Activated T-cell treated with anti-CD3 and anti-CD28 coated beads for 24 hours (primary cell): Measurements from ENCODE around the gene ARID1B.

ENCODE experiments used
- DNase-seq: peaks from one replicate; pipeline ENCODE4 v3.0.0-alpha.2; 2020; ENCODE audit warnings: low read depth

ARID1B gene

DNA sequence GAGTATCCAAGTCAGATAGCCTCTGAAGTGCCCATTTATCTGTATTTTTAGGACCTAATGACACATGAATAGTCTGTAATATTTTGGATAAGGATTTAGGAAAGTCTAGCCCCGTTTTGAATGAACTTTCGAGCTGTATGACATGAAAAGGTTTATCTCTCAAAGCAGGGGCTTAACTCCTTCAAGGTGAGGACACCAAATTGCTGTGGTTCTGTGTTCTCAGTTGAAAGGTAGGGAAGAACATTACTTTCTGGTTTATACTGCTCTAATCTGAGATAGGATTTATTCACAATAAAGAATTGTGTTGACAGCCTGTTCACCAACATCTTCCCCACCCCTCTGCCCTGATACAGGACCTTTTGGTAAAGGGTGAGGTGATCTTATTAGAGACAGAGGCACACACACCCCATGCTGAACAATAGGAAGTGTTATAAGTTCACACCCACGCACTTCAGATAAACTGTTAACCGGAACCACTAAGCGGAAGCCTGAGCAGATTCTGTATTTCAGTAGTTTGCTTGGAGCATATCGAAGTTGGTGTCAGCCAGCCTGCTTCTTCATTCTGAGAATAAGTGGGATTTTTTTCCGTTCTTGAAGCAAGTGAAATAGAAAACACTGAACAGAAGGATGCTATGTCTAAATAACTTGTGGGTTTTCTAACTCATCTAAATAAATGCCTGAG, 322.9 kb downstream of the ARID1B start:
- DNase-seq, result peak; percentile 54

DNA sequence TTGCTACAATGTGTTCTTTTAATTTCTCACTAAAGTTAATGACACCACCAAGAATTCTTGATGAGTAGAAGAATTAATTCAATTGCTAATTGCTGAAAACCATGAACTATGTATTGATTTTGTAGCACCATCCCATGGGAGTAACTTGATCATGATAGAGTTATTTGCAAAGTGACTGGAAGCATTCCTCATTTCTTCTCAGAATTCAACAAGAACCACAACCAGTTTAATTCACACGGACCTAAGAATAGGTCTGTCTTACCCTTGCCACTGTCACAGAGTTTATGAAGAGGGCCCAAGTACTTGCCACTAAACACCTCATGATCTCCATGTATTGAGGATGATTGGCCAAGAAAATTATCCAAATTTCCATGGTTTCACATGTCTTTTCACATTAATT, 324.0 kb downstream of the ARID1B start:
- DNase-seq, result no peak

DNA sequence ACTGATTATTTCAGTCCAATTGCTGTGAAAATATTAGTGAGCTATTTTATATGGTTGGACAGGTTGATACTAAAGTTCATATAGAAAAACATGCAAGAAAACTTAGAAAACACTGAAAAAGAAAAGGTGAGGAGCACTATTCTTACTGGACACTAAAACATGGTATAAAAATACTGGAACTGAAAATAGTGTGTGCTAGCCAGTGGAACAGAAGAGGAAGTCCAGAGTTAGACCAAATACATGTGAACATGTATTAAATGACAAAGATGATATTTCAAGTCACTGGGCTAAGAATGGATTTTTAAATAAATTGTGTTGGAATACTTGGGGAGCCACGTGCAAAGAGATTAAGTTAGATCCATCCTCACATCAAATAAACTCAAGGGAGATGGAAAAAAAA, 327.6 kb downstream of the ARID1B start:
- no peak for DNase-seq

DNA sequence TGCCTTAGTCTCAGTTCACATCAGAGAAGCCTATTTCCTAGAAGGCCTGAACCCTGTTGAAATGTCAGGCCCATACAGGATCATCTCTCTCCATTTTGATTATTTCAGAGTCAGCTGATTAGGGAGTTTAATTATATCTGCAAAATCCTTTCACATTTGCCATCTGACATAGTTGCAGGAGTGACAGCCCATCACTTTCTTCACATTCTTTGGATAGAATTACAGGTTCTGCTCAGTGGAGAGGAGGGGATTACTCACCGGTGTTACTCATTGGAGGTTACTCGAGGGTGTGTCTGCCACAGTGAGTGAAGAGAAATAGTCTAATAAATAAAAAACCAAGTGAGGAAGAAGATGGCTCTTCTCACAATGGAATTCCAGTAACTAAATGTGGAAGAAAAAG, 329.3 kb downstream of the ARID1B start:
- DNase-seq, result peak; percentile 13

DNA sequence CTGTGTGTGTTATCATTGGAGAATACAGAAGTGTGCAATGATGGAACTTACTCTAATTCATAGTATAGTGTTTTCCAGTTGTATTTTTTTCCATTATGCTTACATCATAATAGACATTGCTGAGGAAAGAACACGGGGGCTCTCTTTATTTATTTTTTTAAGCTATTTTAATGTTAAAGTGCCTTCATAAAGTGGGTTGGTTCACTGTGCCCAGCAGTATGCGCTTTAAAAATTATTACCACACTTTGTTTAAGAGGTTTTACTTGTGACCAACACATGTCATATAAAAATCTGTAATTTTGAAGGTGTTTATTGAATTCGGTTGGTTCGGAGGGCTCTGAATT, 330.4 kb downstream of the ARID1B start:
- DNase-seq, result no peak

DNA sequence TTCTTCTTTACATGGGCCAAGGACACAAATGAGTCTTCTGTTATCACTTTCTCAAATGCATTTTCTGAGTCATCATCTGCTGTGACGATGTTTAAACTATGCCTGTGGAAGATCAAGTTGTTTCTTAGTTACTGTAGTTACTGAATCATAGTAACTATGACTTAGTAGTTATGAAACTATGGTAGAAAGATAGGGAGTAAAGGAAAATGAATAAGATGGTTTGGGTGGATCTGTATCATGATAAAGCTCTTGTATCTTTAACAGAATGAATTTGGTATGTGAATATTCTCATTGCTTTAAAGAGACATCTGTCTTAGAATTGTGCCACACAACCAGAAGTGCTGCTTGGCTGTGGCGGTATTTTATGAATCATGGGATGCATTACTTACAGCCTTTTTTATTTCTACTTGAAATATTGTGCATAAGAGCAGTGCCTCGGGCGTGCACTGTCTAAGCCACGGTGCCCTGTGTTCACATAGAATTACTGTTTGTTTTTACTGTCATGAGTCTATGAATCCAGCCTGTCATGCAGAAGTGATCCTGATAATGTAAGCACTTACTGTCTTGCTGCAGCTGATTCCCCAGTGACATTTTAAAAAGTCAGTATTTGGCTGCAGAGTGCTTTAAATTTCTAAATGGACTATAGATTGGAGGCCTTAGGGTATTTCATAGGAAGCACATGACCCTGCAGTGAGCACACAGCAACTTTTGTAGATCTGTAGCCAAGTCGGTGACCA, 330.9 kb downstream of the ARID1B start:
- DNase-seq, result peak; percentile 4

DNA sequence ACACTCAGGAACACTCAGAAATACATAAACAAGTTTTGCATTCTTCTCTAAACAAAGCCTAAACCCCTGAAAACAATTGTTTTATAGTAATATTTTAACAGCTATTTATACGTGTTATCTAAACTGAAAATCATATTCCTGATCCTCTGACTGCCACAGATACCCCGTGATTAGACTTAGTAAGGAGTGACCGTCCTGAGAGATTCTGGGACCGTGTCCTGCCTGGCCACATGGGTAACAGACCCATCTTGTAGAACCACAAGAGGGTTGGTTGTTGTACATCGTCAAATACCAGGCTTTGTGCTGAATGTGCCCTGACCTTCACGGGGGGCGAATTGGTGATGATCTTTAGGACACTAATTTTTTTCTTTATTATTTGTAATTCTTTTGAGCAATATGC, 331.7 kb downstream of the ARID1B start:
- no peak for DNase-seq

DNA sequence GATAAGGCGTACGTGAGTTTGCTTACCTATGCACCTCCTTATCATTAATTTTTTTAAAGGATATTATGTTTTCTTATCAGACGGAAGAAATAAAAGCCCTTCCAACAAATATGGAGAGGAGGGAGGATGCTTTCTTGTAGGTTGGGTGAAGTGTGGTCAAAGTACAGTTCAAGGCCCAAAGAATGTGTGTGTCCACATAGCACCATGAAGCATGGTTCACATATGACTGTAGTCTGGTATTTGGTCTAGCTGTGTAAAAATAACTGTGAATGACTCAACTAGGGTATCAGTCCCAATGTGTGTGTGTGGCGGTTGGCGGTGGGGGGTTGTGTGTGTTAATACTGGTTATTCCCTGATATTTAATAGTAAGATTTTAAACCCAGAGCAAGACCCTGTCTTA, 333.4 kb downstream of the ARID1B start:
- DNase-seq, result no peak

DNA sequence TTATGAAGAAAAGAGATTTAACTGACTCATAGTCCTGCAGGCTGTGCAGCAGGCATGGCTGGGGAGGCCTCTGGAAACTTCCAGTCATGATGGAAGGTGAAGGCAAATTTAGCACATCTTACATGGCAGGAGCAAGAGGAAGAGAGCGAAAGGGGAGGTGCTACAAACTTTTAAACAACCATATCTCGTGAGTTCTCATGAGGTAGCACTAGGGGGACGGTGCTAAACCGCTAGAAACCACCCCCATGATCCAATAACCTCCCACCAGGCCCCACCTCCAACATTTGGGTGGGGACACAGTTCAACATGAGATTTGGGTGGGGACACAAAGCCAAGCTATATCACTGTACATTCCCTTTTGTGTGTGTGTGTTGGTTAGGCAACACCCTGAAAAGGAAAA, 336.2 kb downstream of the ARID1B start:
- DNase-seq, result no peak

DNA sequence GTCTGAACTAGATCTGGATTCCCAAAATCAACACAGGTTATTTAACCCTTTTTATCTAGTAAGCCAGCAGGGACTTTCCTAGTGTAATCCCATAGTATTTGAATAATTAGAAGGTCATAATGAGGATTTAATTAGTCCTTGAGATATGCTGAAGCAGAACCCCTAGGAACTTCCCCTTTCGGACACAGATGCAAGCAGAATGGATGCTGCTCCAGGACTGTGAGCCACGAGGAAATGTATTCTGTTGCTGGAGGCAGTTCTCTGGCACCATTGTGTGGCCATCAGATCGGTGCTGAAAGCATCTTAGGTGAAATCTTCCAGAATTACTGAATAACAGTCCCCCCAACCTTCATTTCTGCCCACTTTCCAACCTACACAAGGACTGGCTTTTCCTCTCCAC, 339.2 kb downstream of the ARID1B start:
- no peak for DNase-seq

DNA sequence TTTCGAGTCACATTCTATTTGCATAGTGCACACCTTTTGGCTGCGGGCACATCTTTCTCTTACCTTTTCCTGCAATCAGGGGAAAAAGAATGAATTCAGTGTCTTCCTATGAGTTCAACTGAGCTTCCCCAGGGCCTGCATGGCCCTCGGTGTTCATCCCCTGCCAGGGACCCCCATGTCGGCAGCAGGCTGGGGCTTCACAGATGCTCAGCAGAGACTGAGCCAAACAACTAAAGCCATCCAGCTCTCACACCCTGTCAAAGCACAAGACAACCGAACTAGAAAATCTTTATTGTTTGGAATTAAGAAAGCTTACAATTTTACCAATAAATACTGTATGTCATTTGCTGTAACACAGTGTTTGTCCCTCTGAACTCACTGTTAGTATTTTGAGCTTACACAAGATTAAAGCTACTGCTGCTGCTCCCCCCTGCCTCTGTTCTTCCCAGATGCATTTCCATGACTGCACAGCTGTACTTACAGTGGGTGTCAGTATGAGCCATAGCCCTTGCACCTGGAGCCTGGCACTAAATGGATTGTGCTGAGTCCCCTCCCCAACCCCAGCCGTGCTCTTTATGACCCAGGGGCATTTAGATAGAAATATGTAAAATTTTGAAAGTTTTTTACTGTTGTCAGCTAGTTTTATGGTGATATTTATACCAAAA, 340.4 kb downstream of the ARID1B start:
- DNase-seq, result no peak

DNA sequence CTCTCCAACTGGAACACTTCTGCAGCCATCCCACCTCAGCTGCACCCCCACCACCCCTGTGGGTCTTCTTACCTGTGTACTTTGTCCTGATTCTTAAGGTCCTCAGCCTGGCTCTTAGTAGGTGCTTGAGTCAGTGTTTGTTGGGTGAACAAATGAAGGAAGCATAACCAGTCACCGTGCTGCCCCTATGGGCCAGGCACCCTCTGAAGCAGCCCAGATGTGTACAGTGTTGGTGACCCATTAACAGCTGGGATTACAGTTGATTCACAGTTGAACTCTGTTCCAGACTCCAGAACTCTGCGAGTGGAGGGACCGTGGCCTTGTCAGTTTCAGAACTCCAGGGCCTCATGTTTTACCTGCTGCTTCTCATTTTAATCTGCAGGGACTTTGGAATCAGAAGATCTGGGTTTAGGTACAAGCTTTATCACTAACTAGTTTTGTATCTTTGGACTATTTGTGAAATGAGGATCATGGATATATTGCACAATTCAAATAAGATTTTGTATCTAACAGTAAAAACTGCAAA, 342.4 kb downstream of the ARID1B start:
- DNase-seq, result no peak

DNA sequence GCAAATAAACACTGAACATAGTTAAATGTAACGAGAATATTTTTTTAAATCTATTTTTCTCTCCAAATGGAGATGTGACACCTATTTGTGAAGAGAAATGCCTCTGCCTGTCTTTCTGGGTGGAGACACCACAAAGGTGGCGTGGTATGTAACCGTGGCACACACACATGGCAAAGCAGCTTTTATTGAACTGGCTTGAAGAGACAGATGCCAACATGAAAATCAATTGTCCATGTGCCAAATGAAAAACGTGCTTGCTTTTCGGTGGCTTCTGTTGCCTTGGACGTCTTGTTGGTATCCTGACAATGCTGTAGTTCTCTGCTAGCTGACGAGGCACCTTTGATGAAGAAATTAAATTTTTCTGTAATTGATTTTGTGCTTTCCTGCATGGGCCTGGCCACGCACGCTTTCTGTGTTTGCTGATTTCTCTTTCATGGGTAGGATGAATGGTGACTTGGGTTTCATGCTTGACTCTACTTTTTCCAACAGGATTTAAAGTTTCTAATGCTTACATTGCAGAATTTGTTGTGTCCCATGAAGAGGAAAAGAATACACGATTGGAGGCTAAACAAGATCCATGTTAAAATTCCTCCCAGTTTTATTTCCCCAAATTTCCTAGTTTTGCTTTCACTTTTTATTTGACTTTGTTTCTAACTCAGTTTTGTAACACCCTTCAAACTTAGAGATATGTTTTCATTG, 343.5 kb downstream of the ARID1B start:
- no peak for DNase-seq

DNA sequence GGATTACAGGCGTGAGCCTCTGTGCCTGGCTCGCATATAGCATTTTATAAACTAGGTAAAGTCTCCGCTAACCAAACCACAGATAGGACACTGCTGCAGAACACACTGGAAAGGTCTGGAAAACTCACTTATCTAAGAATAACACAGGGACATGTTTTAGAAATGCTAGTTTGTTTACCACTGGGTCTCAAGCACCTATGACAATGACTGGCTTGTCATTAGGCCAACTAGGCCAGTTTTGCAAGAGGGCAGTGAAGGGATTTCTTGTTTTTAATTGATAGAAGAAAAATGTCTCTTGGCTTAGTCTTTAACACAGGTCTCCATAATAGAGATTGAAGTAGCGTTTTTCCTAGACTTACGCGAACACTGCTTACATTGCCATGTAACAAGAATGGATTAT, 344.7 kb downstream of the ARID1B start:
- no peak for DNase-seq

DNA sequence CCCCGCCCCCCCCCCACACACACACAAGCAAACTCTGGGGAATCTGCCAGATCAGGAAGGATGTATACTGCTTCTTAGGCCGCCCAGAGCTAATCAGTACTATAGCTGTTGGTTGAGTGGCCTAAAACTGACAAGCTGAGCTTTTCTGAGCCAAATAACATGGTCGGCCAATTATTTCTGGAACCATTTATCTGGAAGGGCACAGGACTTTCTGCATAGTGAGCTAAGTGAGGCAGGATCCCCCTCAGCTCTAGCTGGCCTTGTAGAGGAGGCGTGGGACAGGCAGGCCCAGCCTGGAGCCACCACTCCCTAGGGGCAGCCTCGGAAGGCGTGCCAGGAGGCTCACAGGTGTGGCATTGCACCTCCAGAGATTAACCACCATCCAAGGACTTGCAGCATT, 346.1 kb downstream of the ARID1B start:
- DNase-seq, result no peak

DNA sequence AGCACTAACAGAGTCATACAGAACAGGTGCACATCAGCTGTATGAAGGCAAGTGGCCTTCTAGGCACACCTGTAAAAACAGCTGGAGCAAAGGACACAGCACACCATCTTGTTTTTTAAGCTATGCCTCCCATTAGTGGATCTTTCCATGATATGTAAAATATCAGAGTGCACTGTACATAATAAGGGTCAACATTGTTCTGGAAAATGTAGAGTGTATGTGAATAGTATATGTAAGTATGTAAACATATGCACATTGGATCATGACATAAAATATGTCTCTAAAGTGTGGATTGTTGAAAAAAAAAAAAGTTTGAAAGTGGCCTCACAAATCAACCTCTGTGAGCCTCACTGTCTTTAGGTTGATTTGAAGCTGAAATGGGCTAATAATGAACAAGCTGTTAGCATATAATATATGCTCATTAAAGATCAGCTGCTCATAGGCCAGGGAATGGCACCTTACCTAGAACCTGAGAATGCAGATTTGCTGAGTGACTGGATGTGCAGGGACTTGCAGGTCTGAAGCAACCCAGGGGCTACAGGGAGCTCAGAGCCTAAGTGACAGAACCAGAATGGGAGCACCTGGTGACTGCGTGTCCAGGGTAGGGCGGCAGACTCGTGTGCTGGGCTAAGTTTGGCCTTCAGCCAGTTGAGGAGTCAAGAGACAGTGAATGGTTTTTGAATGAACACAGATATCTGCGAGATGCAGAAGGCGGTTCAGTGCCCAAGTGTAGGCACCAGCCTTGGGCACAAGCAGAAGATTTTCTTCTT, 347.5 kb downstream of the ARID1B start:
- DNase-seq, result no peak

DNA sequence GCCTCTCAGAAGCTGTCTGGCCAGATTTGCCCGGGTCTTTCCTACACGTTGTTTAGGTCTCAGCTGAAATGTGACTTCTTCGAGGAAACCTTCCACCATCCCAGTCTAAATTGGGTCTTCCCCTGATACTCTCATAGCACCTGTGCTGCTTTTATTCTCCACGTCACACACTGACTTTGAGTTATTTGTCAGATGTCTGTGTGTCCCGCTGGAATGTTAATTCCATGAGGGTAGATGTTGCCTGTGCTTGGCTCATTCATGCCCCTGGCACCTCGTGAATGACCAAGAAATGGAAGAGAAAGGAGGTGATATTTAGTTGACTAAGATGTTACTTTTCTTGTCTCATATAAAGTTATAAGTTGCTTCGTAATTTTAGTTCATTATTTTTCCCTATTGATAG, 348.4 kb downstream of the ARID1B start:
- DNase-seq, result no peak

DNA sequence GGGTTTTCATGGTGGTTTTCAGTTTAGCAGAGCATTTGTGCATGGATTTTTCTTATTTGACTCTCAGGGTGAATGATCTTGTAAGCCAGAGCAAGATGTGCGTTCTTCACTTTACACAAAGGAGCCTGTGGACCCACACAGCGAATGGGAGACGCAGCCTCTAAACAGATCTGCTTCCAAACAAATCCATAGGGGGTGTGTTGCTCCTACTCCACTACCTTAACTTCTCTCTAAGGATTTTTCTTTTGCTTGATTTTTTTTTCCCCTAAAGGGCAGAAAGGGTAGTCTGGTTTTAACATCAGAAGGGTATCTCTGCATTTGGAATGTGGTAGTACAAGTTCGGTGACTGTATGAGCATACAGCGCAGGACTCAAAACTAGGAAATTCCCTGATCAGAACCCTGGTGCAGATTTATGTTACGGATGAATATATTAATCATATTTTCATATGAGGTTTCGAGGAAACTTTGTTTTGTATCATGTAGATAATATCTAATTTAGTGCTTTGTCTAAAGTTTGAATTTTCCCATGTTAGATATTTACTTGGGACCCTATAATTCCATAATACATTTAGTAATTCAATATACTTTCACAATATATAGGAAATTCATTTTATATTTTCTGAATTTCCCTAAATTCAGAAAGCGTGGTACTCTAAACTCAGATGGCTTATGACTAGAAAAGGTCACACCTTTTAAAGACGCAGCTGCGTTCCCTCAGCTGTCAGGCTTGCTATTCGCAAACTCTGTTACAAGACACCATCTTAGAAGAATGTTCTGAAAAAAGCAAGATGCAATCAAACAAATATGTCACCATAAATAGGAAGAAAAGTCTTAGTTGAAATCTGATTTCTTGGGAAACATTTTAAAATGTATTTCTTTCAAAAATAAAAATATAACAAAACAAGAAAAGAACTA, 349.3 kb downstream of the ARID1B start:
- DNase-seq, result no peak

DNA sequence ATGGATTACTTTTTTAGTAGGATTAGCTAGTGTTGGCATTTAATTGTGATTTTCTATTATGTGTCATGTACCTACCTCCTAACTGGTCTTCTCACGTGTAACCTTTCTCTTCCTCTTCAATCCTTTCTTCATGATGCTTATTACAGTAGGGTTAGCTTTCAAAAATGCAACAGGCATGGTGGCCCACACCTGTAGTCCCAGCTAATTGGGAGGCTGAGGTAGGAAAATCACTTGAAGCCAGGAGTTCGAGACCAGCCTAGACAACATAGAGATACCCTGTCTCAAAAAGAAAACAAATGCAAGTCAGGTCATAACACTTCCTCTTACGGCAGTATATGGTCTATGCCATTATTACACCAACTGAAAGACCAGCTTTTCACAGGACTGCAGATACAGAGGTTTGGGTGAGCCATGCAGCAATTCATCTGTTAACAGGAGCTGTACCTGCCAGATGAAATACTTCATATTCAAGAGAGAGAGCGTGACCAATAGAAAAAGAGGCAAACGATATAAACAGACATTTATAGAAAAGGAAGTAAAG, 351.1 kb downstream of the ARID1B start:
- DNase-seq, result no peak

DNA sequence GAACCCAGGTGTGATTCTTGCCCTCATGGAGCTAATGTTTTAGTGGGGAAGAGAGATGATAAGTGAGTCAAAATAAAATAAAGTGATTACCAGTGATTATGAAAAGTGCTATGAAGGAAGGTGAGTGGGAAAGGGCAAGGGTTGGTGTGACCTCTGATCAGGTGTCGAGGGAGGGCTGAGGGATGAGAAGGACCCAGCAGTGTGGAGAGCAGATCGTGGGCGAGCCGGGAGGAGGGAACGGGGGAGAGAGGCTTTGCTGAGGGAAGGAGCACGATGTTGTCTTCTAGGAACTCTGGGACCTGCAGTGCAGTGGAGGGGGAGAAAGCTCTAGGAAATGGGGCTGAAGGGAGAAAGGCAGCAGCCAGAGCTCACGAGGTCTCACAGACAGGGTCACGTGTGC, 354.1 kb downstream of the ARID1B start:
- no peak for DNase-seq

DNA sequence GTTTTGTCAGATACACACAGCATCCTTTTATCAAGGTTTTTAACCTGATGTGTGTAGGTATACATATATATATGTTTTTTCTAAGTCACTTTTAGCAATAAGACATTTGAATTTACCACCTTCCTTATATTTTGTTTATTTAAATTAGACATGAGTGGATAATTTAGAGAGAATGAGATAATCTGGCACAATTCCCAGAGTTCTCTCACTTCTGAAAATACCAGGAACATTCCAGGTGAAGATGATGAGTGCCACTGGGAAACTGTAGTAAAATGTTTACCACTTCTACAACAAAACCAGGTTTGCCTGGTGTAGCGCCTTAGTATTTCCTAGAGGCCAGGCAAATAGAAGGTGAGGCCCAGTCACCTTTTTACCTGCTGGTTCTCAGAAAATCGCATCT, 356.7 kb downstream of the ARID1B start:
- DNase-seq, result no peak
